ENCODE results near the gene WDFY4.

Gene WDFY4

GRCh38 chr10:48697821-48698764, 13.4 kb downstream of the WDFY4 start:
- no peaks in the 10 kb centered on the region for H3K36me3 ChIP-seq (ENCODE audit: control insufficient read depth in 5 of 5, insufficient read depth in 5 of 5, low read length in 5 of 5)
- H3K4me3 ChIP-seq (ENCODE audit: low read depth in 1 of 5, low read length in 5 of 5): no peak overlapping the region
- H3K4me1 ChIP-seq (ENCODE audit: control insufficient read depth in 5 of 5, insufficient read depth in 5 of 5, low read length in 5 of 5): no peaks in the 10 kb centered on the region
- H3K9ac ChIP-seq (ENCODE audit: low read length in 5 of 5): no peak overlapping the region
- H3K9me3 ChIP-seq (ENCODE audit: control insufficient read depth in 5 of 5, low read length in 5 of 5): no peaks in the 10 kb centered on the region
- no peak overlapping the region for H3K27ac ChIP-seq (ENCODE audit: low read depth, low read length)
- H3K27me3 ChIP-seq (ENCODE audit: control insufficient read depth in 5 of 5, insufficient read depth in 4 of 5, low read length in 5 of 5): peaks cover 0 to 3% (median 0%) of the 10 kb centered on the region in 5 donors

GRCh38 chr10:48699011-48699627, 14.4 kb downstream of the WDFY4 start:
- no peaks in the 10 kb centered on the region for H3K4me1 ChIP-seq (ENCODE audit: control insufficient read depth in 5 of 5, insufficient read depth in 5 of 5, low read length in 5 of 5)
- peaks cover 0 to 6% (median 0%) of the 10 kb centered on the region in 5 donors for H3K27me3 ChIP-seq (ENCODE audit: control insufficient read depth in 5 of 5, insufficient read depth in 4 of 5, low read length in 5 of 5)

GRCh38 chr10:48700071-48700470, 15.4 kb downstream of the WDFY4 start:
- Histone ChIP-seq H3K9ac (ENCODE audit: low read length in 5 of 5) (no peak overlapping the region), H3K27ac (ENCODE audit: low read depth, low read length) (no peak overlapping the region), H3K36me3 (ENCODE audit: control insufficient read depth in 5 of 5, insufficient read depth in 5 of 5, low read length in 5 of 5) (no peaks in the 10 kb centered on the region)

More at GRCh38 chr10:48699011-48699627, 14.4 kb downstream of the WDFY4 start:
- no peak overlapping the region for H3K9ac ChIP-seq (ENCODE audit: low read length in 5 of 5)
- no peak overlapping the region for H3K4me3 ChIP-seq (ENCODE audit: low read depth in 1 of 5, low read length in 5 of 5)
- no peaks in the 10 kb centered on the region for H3K36me3 ChIP-seq (ENCODE audit: control insufficient read depth in 5 of 5, insufficient read depth in 5 of 5, low read length in 5 of 5)
- H3K9me3 ChIP-seq (ENCODE audit: control insufficient read depth in 5 of 5, low read length in 5 of 5): no peaks in the 10 kb centered on the region
- H3K27ac ChIP-seq (ENCODE audit: low read depth, low read length): no peak overlapping the region

GRCh38 chr10:48700493-48700892, 15.8 kb downstream of the WDFY4 start:
- Histone ChIP-seq H3K27me3 (ENCODE audit: control insufficient read depth in 5 of 5, insufficient read depth in 4 of 5, low read length in 5 of 5) (peaks cover 0 to 8% (median 5%) of the 10 kb centered on the region in 5 donors), H3K9me3 (ENCODE audit: control insufficient read depth in 5 of 5, low read length in 5 of 5) (no peaks in the 10 kb centered on the region), H3K36me3 (ENCODE audit: control insufficient read depth in 5 of 5, insufficient read depth in 5 of 5, low read length in 5 of 5) (no peaks in the 10 kb centered on the region), H3K4me3 (ENCODE audit: low read depth in 1 of 5, low read length in 5 of 5) (no peak overlapping the region), H3K9ac (ENCODE audit: low read length in 5 of 5) (no peak overlapping the region), H3K27ac (ENCODE audit: low read depth, low read length) (no peak overlapping the region), H3K4me1 (ENCODE audit: control insufficient read depth in 5 of 5, insufficient read depth in 5 of 5, low read length in 5 of 5) (no peaks in the 10 kb centered on the region)

More at GRCh38 chr10:48700071-48700470, 15.4 kb downstream of the WDFY4 start:
- H3K9me3 ChIP-seq (ENCODE audit: control insufficient read depth in 5 of 5, low read length in 5 of 5): no peaks in the 10 kb centered on the region
- no peak overlapping the region for H3K4me3 ChIP-seq (ENCODE audit: low read depth in 1 of 5, low read length in 5 of 5)
- no peaks in the 10 kb centered on the region for H3K4me1 ChIP-seq (ENCODE audit: control insufficient read depth in 5 of 5, insufficient read depth in 5 of 5, low read length in 5 of 5)
- H3K27me3 ChIP-seq (ENCODE audit: control insufficient read depth in 5 of 5, insufficient read depth in 4 of 5, low read length in 5 of 5): peaks cover 0 to 8% (median 5%) of the 10 kb centered on the region in 5 donors

GRCh38 chr10:48701139-48701901, 16.6 kb downstream of the WDFY4 start:
- H3K27ac ChIP-seq (ENCODE audit: low read depth, low read length): no peak overlapping the region
- H3K27me3 ChIP-seq (ENCODE audit: control insufficient read depth in 5 of 5, insufficient read depth in 4 of 5, low read length in 5 of 5): peaks cover 0 to 8% (median 5%) of the 10 kb centered on the region in 5 donors
- no peaks in the 10 kb centered on the region for H3K4me1 ChIP-seq (ENCODE audit: control insufficient read depth in 5 of 5, insufficient read depth in 5 of 5, low read length in 5 of 5)
- no peak overlapping the region for H3K9ac ChIP-seq (ENCODE audit: low read length in 5 of 5)
- no peaks in the 10 kb centered on the region for H3K36me3 ChIP-seq (ENCODE audit: control insufficient read depth in 5 of 5, insufficient read depth in 5 of 5, low read length in 5 of 5)
- H3K4me3 ChIP-seq (ENCODE audit: low read depth in 1 of 5, low read length in 5 of 5): no peak overlapping the region
- no peaks in the 10 kb centered on the region for H3K9me3 ChIP-seq (ENCODE audit: control insufficient read depth in 5 of 5, low read length in 5 of 5)

GRCh38 chr10:48701941-48702340, 17.3 kb downstream of the WDFY4 start:
- no peaks in the 10 kb centered on the region for H3K9me3 ChIP-seq (ENCODE audit: control insufficient read depth in 5 of 5, low read length in 5 of 5)
- no peaks in the 10 kb centered on the region for H3K36me3 ChIP-seq (ENCODE audit: control insufficient read depth in 5 of 5, insufficient read depth in 5 of 5, low read length in 5 of 5)
- peaks cover 0 to 8% (median 5%) of the 10 kb centered on the region in 5 donors for H3K27me3 ChIP-seq (ENCODE audit: control insufficient read depth in 5 of 5, insufficient read depth in 4 of 5, low read length in 5 of 5)
- H3K27ac ChIP-seq (ENCODE audit: low read depth, low read length): no peak overlapping the region
- no peak overlapping the region for H3K9ac ChIP-seq (ENCODE audit: low read length in 5 of 5)
- no peaks in the 10 kb centered on the region for H3K4me1 ChIP-seq (ENCODE audit: control insufficient read depth in 5 of 5, insufficient read depth in 5 of 5, low read length in 5 of 5)
- H3K4me3 ChIP-seq (ENCODE audit: low read depth in 1 of 5, low read length in 5 of 5): no peak overlapping the region

GRCh38 chr10:48703531-48704122, 19.0 kb downstream of the WDFY4 start:
- H3K36me3 ChIP-seq (ENCODE audit: control insufficient read depth in 5 of 5, insufficient read depth in 5 of 5, low read length in 5 of 5): no peaks in the 10 kb centered on the region
- H3K4me1 ChIP-seq (ENCODE audit: control insufficient read depth in 5 of 5, insufficient read depth in 5 of 5, low read length in 5 of 5): peaks cover 0 to 12% (median 2%) of the 10 kb centered on the region in 5 donors
- no peak overlapping the region for H3K4me3 ChIP-seq (ENCODE audit: low read depth in 1 of 5, low read length in 5 of 5)
- no peaks in the 10 kb centered on the region for H3K9me3 ChIP-seq (ENCODE audit: control insufficient read depth in 5 of 5, low read length in 5 of 5)
- no peak overlapping the region for H3K27ac ChIP-seq (ENCODE audit: low read depth, low read length)
- H3K27me3 ChIP-seq (ENCODE audit: control insufficient read depth in 5 of 5, insufficient read depth in 4 of 5, low read length in 5 of 5): peaks cover 0 to 8% (median 5%) of the 10 kb centered on the region in 5 donors
- no peak overlapping the region for H3K9ac ChIP-seq (ENCODE audit: low read length in 5 of 5)

GRCh38 chr10:48704156-48704555, 19.5 kb downstream of the WDFY4 start:
- Histone ChIP-seq H3K9me3 (ENCODE audit: control insufficient read depth in 5 of 5, low read length in 5 of 5) (no peaks in the 10 kb centered on the region), H3K9ac (ENCODE audit: low read length in 5 of 5) (no peak overlapping the region), H3K27ac (ENCODE audit: low read depth, low read length) (no peak overlapping the region), H3K27me3 (ENCODE audit: control insufficient read depth in 5 of 5, insufficient read depth in 4 of 5, low read length in 5 of 5) (peaks cover 0 to 8% (median 5%) of the 10 kb centered on the region in 5 donors), H3K4me1 (ENCODE audit: control insufficient read depth in 5 of 5, insufficient read depth in 5 of 5, low read length in 5 of 5) (peaks cover 0 to 12% (median 2%) of the 10 kb centered on the region in 5 donors), H3K4me3 (ENCODE audit: low read depth in 1 of 5, low read length in 5 of 5) (no peak overlapping the region), H3K36me3 (ENCODE audit: control insufficient read depth in 5 of 5, insufficient read depth in 5 of 5, low read length in 5 of 5) (no peaks in the 10 kb centered on the region)

GRCh38 chr10:48705401-48705938, 20.8 kb downstream of the WDFY4 start:
- Histone ChIP-seq H3K36me3 (ENCODE audit: control insufficient read depth in 5 of 5, insufficient read depth in 5 of 5, low read length in 5 of 5) (no peaks in the 10 kb centered on the region), H3K27ac (ENCODE audit: low read depth, low read length) (no peak overlapping the region), H3K4me1 (ENCODE audit: control insufficient read depth in 5 of 5, insufficient read depth in 5 of 5, low read length in 5 of 5) (peaks cover 0 to 12% (median 2%) of the 10 kb centered on the region in 5 donors), H3K9ac (ENCODE audit: low read length in 5 of 5) (no peak overlapping the region), H3K9me3 (ENCODE audit: control insufficient read depth in 5 of 5, low read length in 5 of 5) (no peaks in the 10 kb centered on the region), H3K27me3 (ENCODE audit: control insufficient read depth in 5 of 5, insufficient read depth in 4 of 5, low read length in 5 of 5) (peaks cover 0 to 5% (median 3%) of the 10 kb centered on the region in 5 donors), H3K4me3 (ENCODE audit: low read depth in 1 of 5, low read length in 5 of 5) (no peak overlapping the region)
